ENCODE results near the gene CCDC80. TPM values are rescaled to one million over a fixed set of nuclear protein-coding genes. Genes with fewer than 3 reads are reported as not detected.
"Not testable (repeated sequence)": the region's sequence is repeated elsewhere in the genome, so short reads cannot be mapped to it uniquely, and the experiment has no call there.

The CCDC80 gene
- total RNA-seq, 2 experiments from 2014 or later, result not detected

GRCh38 chr3:112672716-112673541, 32.0 kb upstream of the CCDC80 start:
- no peaks in the 10 kb centered on the region for H3K9me3 Mint-ChIP-seq
- ATAC-seq (peak; percentile 5), DNase-seq (peak; percentile 13)
- H3K4me1 Mint-ChIP-seq (ENCODE audit: low read depth), result peaks cover 66% of the 10 kb centered on the region
- H3K36me3 Mint-ChIP-seq (ENCODE audit: low read depth), result no peaks in the 10 kb centered on the region
- peak overlapping the region; percentile 71 for H3K27ac Mint-ChIP-seq
- H3K4me3 Mint-ChIP-seq, result no peak overlapping the region
- TF ChIP-seq CTCF (IDR thresholded peaks at IDR 0.05), result no peak
- peaks cover 7% of the 10 kb centered on the region for H3K27me3 Mint-ChIP-seq
- ChIA-PET CTCF (no interaction called here), POLR2A (no interaction called here)
- intact Hi-C loops (cut with micrococcal nuclease), result no loop called here

- no peak for TF ChIP-seq CTCF (IDR thresholded peaks at IDR 0.05)
- ATAC-seq (peak; percentile 52), DNase-seq (peak; percentile 26)
- CTCF ChIA-PET, result interaction anchor here (0.6 to 1.5 kb wide), 3 partner anchors 28 to 167 kb away, joined by 3 to 4 read pairs (median 3); no protein-coding TSS in a partner anchor
- Mint-ChIP-seq H3K9me3 (no peaks in the 10 kb centered on the region), H3K36me3 (ENCODE audit: low read depth) (no peaks in the 10 kb centered on the region), H3K27me3 (peaks cover 7% of the 10 kb centered on the region), H3K27ac (peak overlapping the region; percentile 71), H3K4me3 (no peak overlapping the region), H3K4me1 (ENCODE audit: low read depth) (peaks cover 61% of the 10 kb centered on the region)
- intact Hi-C loops (cut with micrococcal nuclease), result no loop called here
- POLR2A ChIA-PET, result no interaction called here
Measured at GRCh38 chr3:112671930-112672715, 31.2 kb upstream of the CCDC80 start.

- POLR2A ChIA-PET, result interaction anchor here (0.8 kb wide), 1 partner anchor 564 kb away, joined by 3 read pairs; no protein-coding TSS in a partner anchor
- no peak overlapping the region for H3K4me3 Mint-ChIP-seq
Measured at GRCh38 chr3:112670824-112671223, 29.9 kb upstream of the CCDC80 start.

GRCh38 chr3:112667599-112667998, 26.7 kb upstream of the CCDC80 start:
- Mint-ChIP-seq H3K9me3 (no peaks in the 10 kb centered on the region), H3K4me1 (ENCODE audit: low read depth) (peaks cover 23% of the 10 kb centered on the region), H3K4me3 (no peak overlapping the region), H3K27me3 (peaks cover 2% of the 10 kb centered on the region), H3K27ac (no peak overlapping the region), H3K36me3 (ENCODE audit: low read depth) (no peaks in the 10 kb centered on the region)
- no peak for DNase-seq
- no peak for TF ChIP-seq CTCF (IDR thresholded peaks at IDR 0.05)
- no peak for ATAC-seq
- CTCF ChIA-PET, result no interaction called here
- POLR2A ChIA-PET, result no interaction called here
- intact Hi-C loops (cut with micrococcal nuclease), result no loop called here

More at GRCh38 chr3:112670824-112671223, 29.9 kb upstream of the CCDC80 start:
- DNase-seq (no peak), ATAC-seq (no peak)
- H3K27ac Mint-ChIP-seq, result no peak overlapping the region
- H3K27me3 Mint-ChIP-seq, result peaks cover 7% of the 10 kb centered on the region
- H3K9me3 Mint-ChIP-seq, result no peaks in the 10 kb centered on the region
- H3K36me3 Mint-ChIP-seq (ENCODE audit: low read depth), result no peaks in the 10 kb centered on the region
- CTCF ChIA-PET, result interaction anchor here (1.4 to 1.5 kb wide), 2 partner anchors 27 to 28 kb away, joined by 3 to 4 read pairs; no protein-coding TSS in a partner anchor
- no peak for TF ChIP-seq CTCF (IDR thresholded peaks at IDR 0.05)
- H3K4me1 Mint-ChIP-seq (ENCODE audit: low read depth), result peaks cover 48% of the 10 kb centered on the region
- intact Hi-C loops (cut with micrococcal nuclease), result no loop called here

GRCh38 chr3:112665009-112665408, 24.1 kb upstream of the CCDC80 start:
- H3K36me3 Mint-ChIP-seq (ENCODE audit: low read depth); DNase-seq; H3K27ac Mint-ChIP-seq; H3K4me1 Mint-ChIP-seq (ENCODE audit: low read depth); POLR2A ChIA-PET; H3K27me3 Mint-ChIP-seq; intact Hi-C loops (cut with micrococcal nuclease); H3K9me3 Mint-ChIP-seq; H3K4me3 Mint-ChIP-seq; ATAC-seq: not testable (repeated sequence)
- CTCF ChIA-PET, result interaction anchor here (0.7 kb wide), 1 partner anchor 14 kb away, joined by 3 read pairs; no protein-coding TSS in a partner anchor

Data from activated CD8-positive, alpha-beta T cell treated with anti-CD3 and anti-CD28 coated beads for 36 hours (primary cell).